ENCODE results near the gene OSGEP. TPM values are rescaled to one million over a fixed set of nuclear protein-coding genes. Genes with fewer than 3 reads are reported as not detected.

The OSGEP gene
- total RNA-seq, 1 donor from 2014 or later, result 24.6 TPM

GRCh38 chr14:20494935-20495766 is 40.5 kb upstream of the OSGEP start:
- DNase-seq (ENCODE audit: low read depth), result no peak
- no peak overlapping the region for H3K4me3 ChIP-seq (ENCODE audit: low read depth, low read length)
- TF ChIP-seq CTCF (conservative IDR thresholded peaks at IDR 0.05; ENCODE audit: low read depth, low read length), result no peak

- no peak for DNase-seq (ENCODE audit: low read depth)
- no peak overlapping the region for H3K4me3 ChIP-seq (ENCODE audit: low read depth, low read length)
- TF ChIP-seq CTCF (conservative IDR thresholded peaks at IDR 0.05; ENCODE audit: low read depth, low read length), result no peak
Observed at GRCh38 chr14:20493634-20494033, 39.0 kb upstream of the OSGEP start.

GRCh38 chr14:20492486-20492885 is 37.9 kb upstream of the OSGEP start:
- no peak for DNase-seq (ENCODE audit: low read depth)
- no peak for TF ChIP-seq CTCF (conservative IDR thresholded peaks at IDR 0.05; ENCODE audit: low read depth, low read length)
- no peak overlapping the region for H3K4me3 ChIP-seq (ENCODE audit: low read depth, low read length)

GRCh38 chr14:20490563-20490962 is 36.0 kb upstream of the OSGEP start:
- DNase-seq (ENCODE audit: low read depth), result no peak
- H3K4me3 ChIP-seq (ENCODE audit: low read depth, low read length), result no peak overlapping the region

GRCh38 chr14:20489093-20489994 is 34.7 kb upstream of the OSGEP start:
- TF ChIP-seq CTCF (conservative IDR thresholded peaks at IDR 0.05; ENCODE audit: low read depth, low read length), result no peak
- DNase-seq (ENCODE audit: low read depth), result peak; percentile 64
- H3K4me3 ChIP-seq (ENCODE audit: low read depth, low read length), result no peak overlapping the region

More at GRCh38 chr14:20490563-20490962, 36.0 kb upstream of the OSGEP start:
- TF ChIP-seq CTCF (conservative IDR thresholded peaks at IDR 0.05; ENCODE audit: low read depth, low read length), result no peak

GRCh38 chr14:20487396-20487725 is 32.7 kb upstream of the OSGEP start:
- DNase-seq (ENCODE audit: low read depth), result no peak
- H3K4me3 ChIP-seq (ENCODE audit: low read depth, low read length), result no peak overlapping the region
- peak; percentile 33 for TF ChIP-seq CTCF (conservative IDR thresholded peaks at IDR 0.05; ENCODE audit: low read depth, low read length)

Measured in epithelial cell of proximal tubule (primary cell).